Umbilical cord (tissue), 2 donors: ENCODE measurements around the gene C11orf98. TPM values are rescaled to one million over a fixed set of nuclear protein-coding genes. Genes with fewer than 3 reads are reported as not detected.
"Not testable (repeated sequence)": the region's sequence is repeated elsewhere in the genome, so short reads cannot be mapped to it uniquely, and the experiment has no call there.

Source experiments
- DNase-seq: peaks from one replicate; pipeline ENCODE4 v3.0.0-alpha.2; 2015; ENCODE audit warnings: low spot score
- total RNA-seq: library from RNA; depleted of rRNA; stranded (reverse); fragments of >200 nt; gene quantifications from one replicate; pipeline ENCODE4 v1.2.3, GENCODE V29; 2014; ENCODE audit warnings: low replicate concordance; ENCODE audit not compliant: insufficient read depth

Gene C11orf98
- total RNA-seq, result 14.2 TPM

DNA sequence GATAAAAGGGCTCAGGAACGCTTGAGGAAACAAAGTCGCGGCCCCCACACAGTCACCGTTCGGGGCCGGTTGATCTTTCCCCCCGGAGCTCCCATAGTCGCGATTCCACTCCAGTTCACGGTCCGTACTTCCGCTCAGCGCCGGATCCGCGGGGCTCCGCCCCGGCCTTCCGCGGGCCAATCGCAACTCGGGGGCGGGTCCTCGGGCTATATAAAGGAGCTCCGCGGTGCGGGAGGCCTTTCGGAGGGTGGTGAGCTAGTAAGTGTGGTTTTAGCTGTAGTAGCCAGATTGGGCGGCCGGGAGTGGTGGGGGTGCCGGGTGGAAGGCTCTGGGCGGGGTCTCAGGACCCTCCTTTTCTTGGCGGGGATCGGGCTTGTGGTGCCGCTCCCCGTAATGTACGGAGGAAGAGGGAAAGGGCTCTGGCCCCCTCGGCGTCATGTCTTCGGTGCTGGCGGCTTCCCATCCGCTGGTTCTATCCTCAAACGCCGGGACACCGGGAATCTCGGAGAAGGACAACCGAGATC, at the start of gene C11orf98, which contains the start of gene CSKMT:
Gene C11orf98, minus strand, starts transcription at position 136 of the 524 bp plus-strand sequence. Its CDS starts 41 bp downstream, at position 95.
Gene CSKMT, plus strand, starts transcription at position 238 of the 524 bp plus-strand sequence. CDS start 568 bp downstream, outside the sequence.
- peak; percentile 96 for DNase-seq

DNA sequence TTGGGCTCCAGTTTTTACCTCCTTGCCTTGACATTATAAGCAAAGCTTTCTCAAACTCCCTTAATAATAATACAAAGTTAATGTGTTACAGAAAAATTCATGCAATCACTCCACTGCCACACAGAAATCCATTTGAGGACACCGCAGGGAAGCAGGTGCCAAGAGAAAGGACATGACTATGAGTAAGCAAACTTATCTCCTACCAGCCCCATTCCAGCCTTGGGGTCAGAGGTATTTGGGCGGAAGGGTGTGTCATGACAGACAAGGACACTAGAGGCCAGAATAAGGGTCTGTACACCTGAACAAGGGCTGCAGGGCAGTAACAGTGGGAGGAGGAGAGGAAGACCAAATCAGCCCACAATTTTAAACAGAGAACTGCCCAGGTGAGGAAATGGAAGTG, 48.3 kb upstream of the C11orf98 start:
- no peak for DNase-seq

DNA sequence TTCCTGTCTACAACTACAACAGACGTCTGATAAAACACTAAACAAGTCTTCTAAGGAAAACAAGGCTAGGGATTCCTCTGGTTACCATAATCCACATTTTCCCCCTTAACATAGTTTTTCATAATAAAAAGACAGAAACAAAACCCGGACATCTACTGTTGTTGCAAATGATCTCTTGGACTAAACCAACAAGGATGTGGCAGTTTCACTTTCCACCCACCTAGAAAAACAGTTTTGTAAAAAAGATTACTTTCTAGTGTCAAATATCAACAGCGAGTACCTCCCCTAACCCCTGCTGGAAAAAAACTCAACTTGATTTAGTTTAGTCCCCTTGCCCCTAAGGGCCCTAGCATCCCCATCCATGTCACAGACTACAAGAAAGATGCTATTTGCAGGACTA, 47.9 kb upstream of the C11orf98 start:
- no peak for DNase-seq

GRCh38 chr11:62712276-62712812, 47.3 kb upstream of the C11orf98 start:
- DNase-seq, result no peak

- no peak for DNase-seq
These were observed 45.0 kb upstream of the C11orf98 start for GRCh38 chr11:62710001-62710345.

DNA sequence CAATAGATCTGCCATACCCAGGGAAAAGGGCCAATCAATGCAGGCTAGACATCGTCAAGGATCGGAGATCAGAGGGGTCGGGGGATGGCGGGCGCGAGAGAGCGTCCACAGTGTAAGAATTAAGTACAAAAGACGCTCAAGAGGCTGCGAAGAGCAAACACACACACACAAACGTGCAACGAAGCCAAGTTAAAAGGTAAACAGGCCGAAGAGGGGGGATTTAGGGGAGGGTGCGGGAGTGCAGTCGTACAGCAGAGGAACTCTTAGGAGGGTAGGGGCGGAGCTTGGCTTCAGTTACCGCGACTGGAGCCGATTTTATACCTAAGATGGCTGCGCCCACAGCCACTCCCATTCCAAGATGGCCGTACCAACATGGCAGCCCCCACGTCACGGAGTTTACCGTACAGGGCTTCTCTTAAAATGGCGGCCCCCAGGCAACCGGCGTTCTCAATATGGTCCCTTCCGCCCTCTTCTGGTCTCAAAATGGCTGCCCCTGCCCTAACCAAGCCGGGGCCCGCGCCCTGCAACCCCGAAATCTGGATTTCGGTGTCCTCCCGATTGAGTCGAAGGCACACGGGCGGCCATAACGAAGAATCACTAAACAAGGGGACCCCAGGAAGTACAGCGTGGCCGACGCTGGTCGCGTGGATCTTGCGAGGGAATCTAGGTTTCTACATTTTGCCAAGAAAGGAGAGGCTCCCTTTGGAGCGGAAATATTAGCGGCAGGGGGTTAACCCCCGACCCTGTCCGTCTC, 44.4 kb upstream of the C11orf98 start:
- peak; percentile 99 for DNase-seq

DNA sequence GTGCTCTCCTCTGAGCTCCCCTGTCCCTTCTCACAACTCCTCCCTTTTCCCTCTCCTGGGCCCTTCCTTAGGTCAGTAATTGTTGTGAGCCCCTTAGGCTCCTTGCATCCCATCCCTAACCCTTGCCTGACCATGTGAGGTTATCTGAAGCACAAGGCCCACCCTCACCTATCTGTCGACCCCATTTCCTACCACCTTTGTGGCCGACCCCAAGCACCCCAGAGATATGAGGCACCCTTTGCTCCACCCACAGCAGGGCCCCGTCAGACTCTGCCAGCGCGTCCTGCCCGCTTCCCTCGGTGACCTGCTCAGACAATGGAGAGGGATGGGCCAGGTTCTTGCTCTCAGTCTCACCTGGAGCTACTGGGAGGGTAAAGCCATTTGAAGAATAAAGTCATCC, 43.8 kb upstream of the C11orf98 start:
- no peak for DNase-seq

GRCh38 chr11:62708392-62708791, 43.4 kb upstream of the C11orf98 start:
- no peak for DNase-seq

DNA sequence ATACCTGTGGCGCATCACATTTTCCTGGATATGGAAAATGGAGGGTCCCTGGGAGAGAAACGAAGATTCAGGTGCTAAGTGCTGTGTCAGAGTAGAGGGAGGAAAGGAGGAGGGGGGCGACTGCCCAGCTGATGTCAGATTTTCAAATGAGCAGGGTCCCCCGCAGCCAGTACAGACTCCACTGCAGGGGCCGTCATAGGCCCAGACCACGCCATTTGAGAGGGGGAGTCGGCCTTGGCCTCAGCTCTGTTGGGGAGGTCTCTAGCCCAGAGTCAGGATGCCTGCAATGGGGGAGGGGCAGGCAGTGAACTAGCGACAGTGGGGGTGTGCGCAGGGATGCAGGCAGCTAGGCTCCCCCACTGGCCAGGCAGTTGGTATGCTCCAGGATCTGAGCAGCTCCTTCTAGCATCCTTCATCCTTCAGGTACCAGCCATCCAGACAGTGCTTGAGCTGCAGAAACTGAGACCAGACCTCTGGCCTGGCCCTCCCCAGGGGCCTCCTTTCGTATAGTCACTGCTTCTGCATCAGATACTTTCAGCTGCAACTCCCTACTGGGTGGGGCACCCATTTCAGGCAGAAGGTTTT, 42.4 kb upstream of the C11orf98 start, which contains the start of the genes BSCL2 and GNG3:
Gene BSCL2, minus strand, starts transcription at position 148 of the 585 bp plus-strand sequence. CDS start 229 bp downstream, outside the sequence.
Gene GNG3, plus strand, starts transcription at position 400 of the 585 bp plus-strand sequence. CDS start 620 bp downstream, outside the sequence.
- DNase-seq, result peak; percentile 47

DNA sequence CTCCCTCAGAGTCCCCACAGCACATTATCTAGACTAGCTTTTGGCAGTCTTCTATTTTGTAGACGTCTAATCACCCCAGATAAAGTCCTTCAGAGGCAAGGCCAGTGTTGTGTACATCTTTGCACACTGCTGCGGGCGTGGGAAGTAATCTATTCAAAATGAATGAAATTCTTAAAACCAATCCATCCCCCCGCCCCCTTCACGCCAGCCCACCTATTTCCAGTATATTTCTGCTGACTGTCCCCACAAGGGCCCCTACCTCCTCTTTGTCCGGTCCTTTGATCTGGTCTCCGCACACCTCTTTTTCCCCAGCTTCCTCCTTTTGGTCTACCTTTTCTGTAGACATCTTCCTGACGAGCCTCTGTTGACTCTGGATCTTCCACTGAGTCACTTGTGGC, 41.8 kb upstream of the C11orf98 start:
- DNase-seq, result no peak

GRCh38 chr11:62705880-62706849, 41.2 kb upstream of the C11orf98 start:
- DNase-seq, result peak; percentile 97

GRCh38 chr11:62705413-62705812, 40.4 kb upstream of the C11orf98 start:
- no peak for DNase-seq

DNA sequence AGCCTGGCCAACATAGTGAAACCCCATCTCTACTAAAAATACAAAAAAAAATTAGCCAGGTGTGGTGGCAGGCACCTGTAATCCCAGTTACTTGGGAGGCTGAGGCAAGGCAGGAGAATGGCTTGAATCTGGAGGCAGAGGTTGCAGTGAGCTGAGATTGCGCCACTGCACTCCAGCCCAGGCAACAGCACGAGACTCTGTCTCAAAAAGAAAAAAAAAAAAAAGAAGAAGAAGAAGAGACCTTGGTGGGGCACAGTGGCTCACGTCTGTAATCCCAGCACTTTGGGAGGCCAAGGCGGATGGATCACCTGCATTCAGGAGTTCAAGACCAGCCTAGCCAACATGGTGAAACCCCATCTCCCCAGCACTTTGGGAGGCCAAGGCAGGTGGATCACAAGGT, 38.9 kb upstream of the C11orf98 start:
- not testable (repeated sequence) for DNase-seq

GRCh38 chr11:62702246-62702645, 37.2 kb upstream of the C11orf98 start:
- no peak for DNase-seq

- peak; percentile 75 for DNase-seq
These were observed 29.6 kb upstream of the C11orf98 start for GRCh38 chr11:62694455-62695167.

DNA sequence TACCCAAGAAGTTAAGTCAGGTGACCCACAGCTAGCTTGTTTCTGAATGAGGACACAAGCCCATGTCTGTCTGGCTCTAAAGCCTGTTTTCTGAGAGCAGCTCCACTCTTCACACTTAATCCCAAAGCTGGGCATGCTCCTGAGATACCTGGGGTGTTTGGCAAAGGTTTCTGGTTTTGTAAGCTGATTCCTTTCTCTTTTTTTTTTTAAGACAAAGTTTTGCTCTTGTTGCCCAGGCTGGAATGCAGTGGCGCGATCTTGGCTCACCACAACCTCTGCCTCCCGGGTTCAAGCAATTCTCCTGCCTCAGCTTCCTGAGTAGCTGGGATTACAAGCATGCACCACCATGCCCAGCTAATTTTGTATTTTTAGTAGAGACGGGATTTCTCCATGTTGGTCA, 28.6 kb upstream of the C11orf98 start:
- not testable (repeated sequence) for DNase-seq

DNA sequence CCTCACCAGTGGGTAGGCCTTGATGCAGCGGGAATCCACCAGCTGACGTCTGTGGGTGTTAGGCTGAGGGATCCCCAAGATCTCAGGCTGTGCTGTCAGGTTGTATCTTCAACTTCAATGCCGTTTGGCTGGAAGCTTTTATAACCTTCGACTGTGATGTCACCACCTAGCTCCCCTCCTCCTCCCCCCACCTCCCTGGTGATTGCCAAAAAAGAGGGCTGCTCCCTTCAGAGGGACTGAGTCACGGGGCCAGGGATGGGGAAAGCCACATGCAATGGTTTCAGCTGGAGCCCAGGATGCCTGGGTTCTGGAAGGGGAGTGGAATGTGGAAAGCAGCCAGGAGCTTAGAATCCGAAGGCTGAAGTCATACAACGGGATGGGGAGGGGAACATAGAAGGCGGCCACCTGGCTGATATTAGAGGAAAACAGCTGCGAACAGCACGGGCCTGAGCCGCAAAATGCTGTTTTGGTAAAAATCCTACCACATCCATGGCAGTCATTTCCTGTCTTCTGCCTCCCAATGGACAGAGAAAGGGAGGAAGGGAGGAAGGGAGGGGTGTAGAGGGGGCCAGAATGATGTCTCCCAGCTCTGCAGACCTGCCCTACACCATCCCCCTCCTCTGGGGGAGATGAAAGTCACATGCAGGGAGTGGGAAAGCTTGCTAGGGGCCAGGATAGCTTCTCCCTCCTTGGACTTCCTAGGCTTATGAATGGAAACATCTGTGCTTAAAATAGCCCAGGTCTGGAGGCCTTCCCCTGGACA, 24.6 kb upstream of the C11orf98 start, which contains the start of gene LRRN4CL:
Gene LRRN4CL, minus strand, starts transcription at position 110 of the 763 bp plus-strand sequence. CDS start 1,022 bp downstream, outside the sequence.
- peak; percentile 90 for DNase-seq

DNA sequence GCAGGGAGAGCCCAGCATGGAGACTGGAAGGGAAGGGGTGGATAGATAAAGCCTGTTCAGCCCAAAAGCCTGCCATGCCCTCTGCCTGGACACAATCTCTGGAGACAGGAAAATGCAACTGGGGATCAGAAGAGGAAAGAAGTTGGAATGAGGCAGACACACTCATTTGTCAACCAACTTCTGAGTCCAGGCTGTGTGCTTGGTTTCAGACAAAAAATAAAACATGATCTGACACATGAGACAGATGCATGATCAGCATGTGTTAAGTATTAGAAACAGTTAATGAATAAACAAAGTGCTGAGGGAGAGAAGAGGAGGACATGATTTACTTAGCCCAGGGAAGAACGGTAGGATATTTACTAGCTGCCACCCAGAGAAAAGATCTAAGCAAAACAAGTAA, 23.5 kb upstream of the C11orf98 start:
- DNase-seq, result peak; percentile 49
